ENCODE measurements around the gene CDCA8.

The CDCA8 gene

GRCh38 chr1:37705399-37705798 is 13.1 kb downstream of the CDCA8 start:
- no peaks in the 10 kb centered on the region for H3K9me3 ChIP-seq (ENCODE audit: low read length)
- H2AFZ ChIP-seq (ENCODE audit: low read depth, low read length): no peak overlapping the region
- no peaks in the 10 kb centered on the region for H3K4me1 ChIP-seq (ENCODE audit: insufficient read depth, low read length)
- H3K27me3 ChIP-seq (ENCODE audit: insufficient read depth, low read length): no peaks in the 10 kb centered on the region
- H3K4me3 ChIP-seq (ENCODE audit: low read length): no peak overlapping the region
- H3K36me3 ChIP-seq (ENCODE audit: insufficient read depth, low read length): peaks cover 78% of the 10 kb centered on the region

- Histone ChIP-seq H3K27me3 (ENCODE audit: insufficient read depth, low read length) (no peaks in the 10 kb centered on the region), H3K4me1 (ENCODE audit: insufficient read depth, low read length) (no peaks in the 10 kb centered on the region), H2AFZ (ENCODE audit: low read depth, low read length) (no peak overlapping the region), H3K9me3 (ENCODE audit: low read length) (no peaks in the 10 kb centered on the region), H3K36me3 (ENCODE audit: insufficient read depth, low read length) (peaks cover 56% of the 10 kb centered on the region), H3K4me3 (ENCODE audit: low read length) (no peak overlapping the region)
Observed at GRCh38 chr1:37708471-37708870, 16.2 kb downstream of the CDCA8 start.

- Histone ChIP-seq H3K4me1 (ENCODE audit: insufficient read depth, low read length) (no peaks in the 10 kb centered on the region), H3K4me3 (ENCODE audit: low read length) (no peak overlapping the region), H2AFZ (ENCODE audit: low read depth, low read length) (no peak overlapping the region), H3K27me3 (ENCODE audit: insufficient read depth, low read length) (peaks cover 14% of the 10 kb centered on the region), H3K9me3 (ENCODE audit: low read length) (no peaks in the 10 kb centered on the region), H3K36me3 (ENCODE audit: insufficient read depth, low read length) (peaks cover 11% of the 10 kb centered on the region)
Observed at GRCh38 chr1:37714226-37714625, 21.9 kb downstream of the CDCA8 start.

- peaks cover 7% of the 10 kb centered on the region for H3K36me3 ChIP-seq (ENCODE audit: insufficient read depth, low read length)
- no peaks in the 10 kb centered on the region for H3K4me1 ChIP-seq (ENCODE audit: insufficient read depth, low read length)
- no peaks in the 10 kb centered on the region for H3K9me3 ChIP-seq (ENCODE audit: low read length)
- H2AFZ ChIP-seq (ENCODE audit: low read depth, low read length): no peak overlapping the region
- no peak overlapping the region for H3K4me3 ChIP-seq (ENCODE audit: low read length)
- H3K27me3 ChIP-seq (ENCODE audit: insufficient read depth, low read length): peaks cover 15% of the 10 kb centered on the region
Observed at GRCh38 chr1:37714689-37715088, 22.4 kb downstream of the CDCA8 start.

- no peak overlapping the region for H2AFZ ChIP-seq (ENCODE audit: low read depth, low read length)
- no peaks in the 10 kb centered on the region for H3K9me3 ChIP-seq (ENCODE audit: low read length)
- no peak overlapping the region for H3K4me3 ChIP-seq (ENCODE audit: low read length)
- H3K4me1 ChIP-seq (ENCODE audit: insufficient read depth, low read length): no peaks in the 10 kb centered on the region
- peaks cover 20% of the 10 kb centered on the region for H3K27me3 ChIP-seq (ENCODE audit: insufficient read depth, low read length)
- no peaks in the 10 kb centered on the region for H3K36me3 ChIP-seq (ENCODE audit: insufficient read depth, low read length)
Observed at GRCh38 chr1:37716321-37716720, 24.0 kb downstream of the CDCA8 start.

- Histone ChIP-seq H3K4me1 (ENCODE audit: insufficient read depth, low read length) (peaks cover 10% of the 10 kb centered on the region), H3K36me3 (ENCODE audit: insufficient read depth, low read length) (no peaks in the 10 kb centered on the region), H3K27me3 (ENCODE audit: insufficient read depth, low read length) (peaks cover 20% of the 10 kb centered on the region), H3K9me3 (ENCODE audit: low read length) (no peaks in the 10 kb centered on the region), H2AFZ (ENCODE audit: low read depth, low read length) (no peak overlapping the region), H3K4me3 (ENCODE audit: low read length) (no peak overlapping the region)
Observed at GRCh38 chr1:37717631-37718030, 25.3 kb downstream of the CDCA8 start.

GRCh38 chr1:37718181-37718900 is 26.0 kb downstream of the CDCA8 start:
- Histone ChIP-seq H3K9me3 (ENCODE audit: low read length) (no peaks in the 10 kb centered on the region), H3K4me1 (ENCODE audit: insufficient read depth, low read length) (peaks cover 17% of the 10 kb centered on the region), H3K36me3 (ENCODE audit: insufficient read depth, low read length) (no peaks in the 10 kb centered on the region), H3K4me3 (ENCODE audit: low read length) (no peak overlapping the region), H3K27me3 (ENCODE audit: insufficient read depth, low read length) (peaks cover 20% of the 10 kb centered on the region), H2AFZ (ENCODE audit: low read depth, low read length) (no peak overlapping the region)

GRCh38 chr1:37718901-37719571 is 26.7 kb downstream of the CDCA8 start:
- Histone ChIP-seq H3K36me3 (ENCODE audit: insufficient read depth, low read length) (no peaks in the 10 kb centered on the region), H2AFZ (ENCODE audit: low read depth, low read length) (no peak overlapping the region), H3K27me3 (ENCODE audit: insufficient read depth, low read length) (peaks cover 20% of the 10 kb centered on the region), H3K9me3 (ENCODE audit: low read length) (no peaks in the 10 kb centered on the region), H3K4me3 (ENCODE audit: low read length) (no peak overlapping the region), H3K4me1 (ENCODE audit: insufficient read depth, low read length) (peaks cover 24% of the 10 kb centered on the region)

GRCh38 chr1:37719572-37720195 is 27.4 kb downstream of the CDCA8 start:
- Histone ChIP-seq H3K27me3 (ENCODE audit: insufficient read depth, low read length) (peaks cover 20% of the 10 kb centered on the region), H3K9me3 (ENCODE audit: low read length) (no peaks in the 10 kb centered on the region)

GRCh38 chr1:37720231-37721130 is 28.2 kb downstream of the CDCA8 start:
- H2AFZ ChIP-seq (ENCODE audit: low read depth, low read length): no peak overlapping the region
- H3K4me3 ChIP-seq (ENCODE audit: low read length): no peak overlapping the region
- H3K36me3 ChIP-seq (ENCODE audit: insufficient read depth, low read length): no peaks in the 10 kb centered on the region
- peaks cover 28% of the 10 kb centered on the region for H3K4me1 ChIP-seq (ENCODE audit: insufficient read depth, low read length)
- peaks cover 19% of the 10 kb centered on the region for H3K27me3 ChIP-seq (ENCODE audit: insufficient read depth, low read length)
- no peaks in the 10 kb centered on the region for H3K9me3 ChIP-seq (ENCODE audit: low read length)

More at GRCh38 chr1:37719572-37720195, 27.4 kb downstream of the CDCA8 start:
- no peak overlapping the region for H3K4me3 ChIP-seq (ENCODE audit: low read length)
- H3K4me1 ChIP-seq (ENCODE audit: insufficient read depth, low read length): peaks cover 28% of the 10 kb centered on the region
- H2AFZ ChIP-seq (ENCODE audit: low read depth, low read length): no peak overlapping the region
- no peaks in the 10 kb centered on the region for H3K36me3 ChIP-seq (ENCODE audit: insufficient read depth, low read length)

GRCh38 chr1:37721565-37721964 is 29.2 kb downstream of the CDCA8 start:
- no peak overlapping the region for H3K4me3 ChIP-seq (ENCODE audit: low read length)
- no peaks in the 10 kb centered on the region for H3K9me3 ChIP-seq (ENCODE audit: low read length)
- H3K27me3 ChIP-seq (ENCODE audit: insufficient read depth, low read length): peaks cover 15% of the 10 kb centered on the region
- H3K36me3 ChIP-seq (ENCODE audit: insufficient read depth, low read length): no peaks in the 10 kb centered on the region
- H3K4me1 ChIP-seq (ENCODE audit: insufficient read depth, low read length): peaks cover 35% of the 10 kb centered on the region
- H2AFZ ChIP-seq (ENCODE audit: low read depth, low read length): no peak overlapping the region

GRCh38 chr1:37722181-37723071 is 30.1 kb downstream of the CDCA8 start:
- no peak overlapping the region for H3K4me3 ChIP-seq (ENCODE audit: low read length)
- no peaks in the 10 kb centered on the region for H3K36me3 ChIP-seq (ENCODE audit: insufficient read depth, low read length)
- H3K4me1 ChIP-seq (ENCODE audit: insufficient read depth, low read length): peaks cover 42% of the 10 kb centered on the region
- H3K9me3 ChIP-seq (ENCODE audit: low read length): no peaks in the 10 kb centered on the region
- H3K27me3 ChIP-seq (ENCODE audit: insufficient read depth, low read length): peaks cover 14% of the 10 kb centered on the region
- no peak overlapping the region for H2AFZ ChIP-seq (ENCODE audit: low read depth, low read length)
